ENCODE data around the gene PIP.

DNA sequence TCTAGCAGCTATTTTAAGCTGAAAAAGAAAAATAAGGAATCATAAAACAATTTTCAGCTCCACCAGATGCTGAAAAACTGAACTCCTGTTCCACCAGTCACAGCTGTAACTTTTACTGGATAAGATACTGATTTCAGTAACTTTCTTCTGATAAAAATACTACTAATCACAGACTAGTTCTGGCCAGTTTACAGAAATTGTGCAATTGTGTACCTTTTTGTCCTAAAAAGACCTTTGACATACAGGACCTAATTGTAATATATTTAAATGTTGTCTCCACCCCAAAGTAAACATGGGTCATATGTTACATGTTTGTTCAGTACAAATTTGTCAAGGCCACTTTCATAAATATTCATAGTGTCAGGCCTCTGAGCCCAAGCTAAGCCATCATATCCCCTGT lies 27.1 kb upstream of the PIP start:
- no peak for TF ChIP-seq FOXM1 (IDR thresholded peaks at IDR 0.05; ENCODE audit: borderline replicate concordance)
- TF ChIP-seq HDGF (IDR thresholded peaks at IDR 0.05; ENCODE audit: borderline replicate concordance): no peak
- TF ChIP-seq FOXA1 (IDR thresholded peaks at IDR 0.05): no peak
- no peak for TF ChIP-seq BHLHE40 (IDR thresholded peaks at IDR 0.05; ENCODE audit: borderline replicate concordance)
- TF ChIP-seq TARDBP (IDR thresholded peaks at IDR 0.05): no peak
- TF ChIP-seq LEF1 (IDR thresholded peaks at IDR 0.05; ENCODE audit: borderline replicate concordance): no peak
- TF ChIP-seq FOXK2 (IDR thresholded peaks at IDR 0.05): no peak
